ENCODE data around the gene IFI27.
"Not testable (repeated sequence)": the region's sequence is repeated elsewhere in the genome, so short reads cannot be mapped to it uniquely, and the experiment has no call there.

Gene IFI27

DNA sequence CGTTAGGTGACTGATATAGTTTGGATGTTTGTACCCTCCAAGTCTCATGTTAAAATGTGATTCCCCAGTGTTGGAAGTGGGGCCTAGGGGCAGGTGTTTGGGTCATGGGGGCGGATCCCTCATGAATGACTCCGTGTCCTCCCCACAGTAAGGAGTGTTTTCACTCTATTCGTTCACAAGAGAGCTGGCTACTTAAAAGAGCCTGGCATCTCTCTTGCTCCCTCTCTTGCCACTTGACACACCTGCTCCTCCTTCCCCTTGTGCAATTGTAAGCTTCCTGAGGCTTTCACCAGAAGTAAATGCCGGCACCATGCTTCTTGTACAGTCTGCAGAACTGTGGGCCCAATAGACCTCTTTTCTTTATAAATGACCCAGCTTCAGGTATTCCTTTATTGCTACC is 16.3 kb downstream of the IFI27 start:
- DNase-seq, result no peak

DNA sequence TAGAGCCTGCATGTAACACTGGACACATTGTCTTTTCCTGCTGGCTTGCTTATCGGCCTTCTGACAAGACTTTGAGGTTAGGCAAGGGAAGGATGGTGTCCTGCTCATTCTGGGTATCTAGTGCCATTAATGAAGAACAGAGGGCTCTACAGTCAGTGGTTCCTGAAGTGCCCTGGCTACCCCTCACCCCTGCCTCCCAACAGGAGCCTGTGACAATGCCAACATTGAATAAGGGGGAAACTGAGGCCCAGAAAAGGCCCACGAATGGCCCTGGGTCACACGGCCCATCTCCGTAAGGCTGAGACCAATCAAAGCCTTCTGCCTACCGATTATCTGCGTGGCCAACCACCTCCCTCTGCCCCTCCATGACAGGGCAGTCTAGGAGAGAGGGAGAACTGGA is 16.8 kb downstream of the IFI27 start:
- no peak for DNase-seq

DNA sequence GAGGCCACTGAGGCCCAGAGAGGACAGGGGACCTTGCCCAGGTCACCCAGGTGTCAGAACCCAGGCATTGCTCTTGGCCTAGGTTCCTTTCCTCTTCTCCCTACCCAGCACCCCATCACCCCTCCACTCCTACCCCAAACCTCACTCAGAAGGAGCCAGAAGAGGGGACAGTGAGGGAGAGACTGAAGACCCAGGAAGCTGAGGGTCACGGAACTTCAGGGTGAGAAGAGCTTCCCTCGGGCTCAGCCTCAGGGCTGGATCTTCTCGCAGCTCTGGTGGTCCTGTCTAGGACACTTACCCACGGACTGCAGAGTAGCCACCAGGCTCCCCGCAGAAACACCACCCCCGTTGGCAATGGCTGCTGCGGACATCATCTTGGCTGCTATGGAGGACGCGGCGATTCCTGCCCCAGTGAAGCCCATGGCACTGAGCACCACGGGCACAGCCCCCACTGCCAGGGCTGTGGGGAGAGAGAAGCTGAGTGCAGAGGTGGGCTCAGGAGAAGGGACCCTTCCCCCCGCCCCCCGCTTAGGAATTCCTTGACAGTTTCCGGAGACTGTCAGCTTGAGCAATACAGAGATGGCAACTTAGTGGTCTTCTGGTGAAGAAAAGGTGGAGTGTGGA is 17.8 kb downstream of the IFI27 start:
- no peak for DNase-seq

DNA sequence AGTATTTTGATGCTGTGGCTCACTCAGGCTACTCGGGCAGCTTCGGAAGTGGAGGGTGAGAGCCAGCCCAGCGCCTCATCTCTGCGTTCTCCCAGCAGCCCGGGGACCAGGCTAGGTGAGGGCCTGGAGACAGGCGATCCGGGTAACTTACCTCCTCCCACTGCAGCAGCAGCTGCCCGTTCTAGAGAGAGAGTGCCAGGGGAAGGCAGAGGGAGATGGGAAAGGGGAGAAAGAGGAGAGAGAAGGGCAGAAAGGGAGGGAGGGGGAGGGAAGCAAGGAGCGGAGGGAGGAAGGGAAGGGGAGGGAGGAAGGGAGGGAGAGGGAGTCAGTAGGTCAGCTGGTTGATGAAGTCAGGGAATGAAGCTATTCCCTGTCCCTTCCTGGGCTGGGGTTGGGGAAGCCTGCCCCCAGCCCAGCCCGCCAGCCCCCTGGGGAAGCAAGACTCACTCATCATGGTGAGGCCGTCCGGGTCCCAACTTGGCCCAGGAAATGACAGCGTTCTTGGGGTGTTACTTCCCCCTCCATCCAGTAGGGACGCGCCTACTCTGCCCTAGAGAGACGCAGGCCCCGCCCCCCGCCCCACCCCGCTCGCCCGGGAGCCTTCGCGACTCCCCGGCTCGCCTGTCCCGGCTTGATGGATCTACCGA is 18.7 kb downstream of the IFI27 start, which contains the start of gene IFI27L2:
TSS of gene IFI27L2 (minus strand) at position 494 of the 647 bp plus-strand sequence. CDS start at position 454, 40 bp downstream.
- DNase-seq, result peak; percentile 63

DNA sequence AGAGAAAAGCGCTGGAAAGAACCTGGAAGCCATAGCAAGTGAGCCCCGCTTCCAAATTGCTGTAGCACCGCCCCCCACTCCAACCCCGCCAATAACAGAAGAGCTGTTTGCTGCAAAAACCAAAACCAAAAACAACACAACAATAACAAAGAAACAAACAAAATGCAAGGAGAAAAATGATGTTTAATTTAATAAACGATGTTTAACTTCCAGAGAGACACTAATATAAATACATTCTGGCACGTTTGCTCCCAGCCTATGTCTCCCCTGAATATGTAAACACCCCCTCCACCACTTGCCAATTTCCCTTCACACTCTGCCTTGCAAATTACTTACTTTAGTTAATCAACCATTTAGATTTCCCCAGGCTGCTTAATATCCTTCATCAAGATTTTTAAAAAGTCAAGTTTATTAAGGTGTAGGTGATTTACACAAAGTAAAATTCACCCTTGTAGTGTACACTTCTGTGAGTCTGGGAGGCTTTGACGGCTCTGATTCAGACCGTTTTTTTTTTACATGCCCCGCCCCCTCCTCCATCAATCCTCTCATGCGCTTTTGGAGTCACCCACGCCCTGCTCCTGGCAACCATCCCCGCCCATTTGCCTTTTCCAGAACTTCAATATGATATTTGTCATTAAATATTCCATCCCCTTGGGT is 19.4 kb downstream of the IFI27 start:
- DNase-seq, result peak; percentile 13

DNA sequence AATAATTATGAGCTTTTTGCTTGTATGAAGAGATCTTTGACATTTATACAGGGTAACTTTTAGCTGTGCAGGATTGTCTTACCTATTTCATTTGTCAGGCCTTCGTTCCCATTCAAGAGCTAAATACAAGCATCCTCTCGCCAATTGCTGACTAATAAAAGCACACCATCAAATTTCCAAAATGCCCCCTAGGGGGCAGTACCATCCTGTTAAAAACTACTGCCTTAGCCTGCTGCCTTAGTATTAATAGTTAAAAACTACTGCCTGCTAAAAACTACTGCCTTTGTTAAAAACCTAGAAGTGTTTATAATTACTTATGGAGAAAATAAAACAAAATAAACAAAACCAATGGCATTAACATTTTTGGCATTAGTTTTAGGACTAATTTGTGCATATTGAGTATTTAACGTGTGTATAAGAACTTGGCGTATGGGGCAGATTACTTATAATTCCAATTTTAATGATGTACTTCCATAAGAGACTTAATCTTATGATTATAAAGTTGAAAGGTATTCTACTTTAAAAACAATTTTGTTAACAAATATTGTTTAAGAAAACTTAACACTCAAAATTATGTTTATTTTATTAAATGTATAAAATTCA is 21.9 kb downstream of the IFI27 start:
- peak; percentile 57 for DNase-seq

DNA sequence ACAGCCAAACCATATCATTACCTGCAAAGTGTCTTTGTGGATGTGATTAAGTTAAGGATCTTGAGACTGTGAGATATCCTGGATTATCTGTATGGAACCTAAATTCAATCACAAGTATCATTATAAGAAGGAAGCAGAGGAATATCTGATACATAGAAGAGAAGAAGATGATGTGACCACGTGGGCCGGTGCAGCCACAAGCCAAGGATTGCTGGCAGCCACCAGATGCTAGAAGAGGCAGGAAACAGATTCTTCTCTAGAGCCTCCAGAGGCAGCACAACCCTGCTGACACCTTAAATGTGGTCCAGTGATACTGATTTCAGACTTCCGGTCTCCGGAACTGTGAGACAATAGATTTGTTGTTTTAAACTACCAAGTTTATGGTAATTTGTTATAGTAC is 24.9 kb downstream of the IFI27 start:
- DNase-seq, result no peak

DNA sequence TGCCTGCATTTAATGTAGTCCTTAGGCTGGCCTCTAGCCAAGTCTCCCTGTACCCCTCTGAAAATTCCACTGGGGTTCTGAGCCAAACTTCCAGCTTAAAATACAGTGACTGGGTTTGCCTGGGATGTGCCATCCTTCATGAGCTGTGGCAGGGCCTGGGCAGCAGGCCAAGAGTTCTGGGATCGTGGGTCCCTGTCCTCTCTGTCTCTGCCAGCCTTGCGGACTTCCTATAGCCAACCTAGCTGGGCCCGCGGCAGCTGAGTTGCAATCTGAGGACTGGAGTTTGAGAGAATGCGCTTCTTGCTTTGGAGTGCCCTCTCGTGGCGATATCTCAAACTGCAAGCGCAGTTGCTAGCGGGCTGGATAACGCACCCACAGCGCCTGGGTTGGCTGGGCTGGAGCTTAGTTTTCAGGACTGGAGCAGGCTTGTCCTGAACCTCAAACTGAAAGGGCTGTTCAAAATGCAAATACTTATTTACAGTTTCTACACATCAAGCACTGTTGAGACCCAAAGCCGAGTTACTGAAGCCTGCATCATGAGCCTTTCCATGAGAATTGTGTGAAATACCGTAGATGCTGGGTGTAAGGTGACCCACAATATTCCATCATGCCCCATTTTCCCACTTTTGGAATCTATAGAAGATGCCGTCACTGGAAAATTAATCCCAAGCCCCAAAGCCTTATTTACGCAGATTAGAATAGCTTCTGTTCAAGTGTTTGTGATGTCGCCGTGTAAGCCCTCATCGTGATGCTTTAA is 26.2 kb downstream of the IFI27 start:
- peak; percentile 88 for DNase-seq

DNA sequence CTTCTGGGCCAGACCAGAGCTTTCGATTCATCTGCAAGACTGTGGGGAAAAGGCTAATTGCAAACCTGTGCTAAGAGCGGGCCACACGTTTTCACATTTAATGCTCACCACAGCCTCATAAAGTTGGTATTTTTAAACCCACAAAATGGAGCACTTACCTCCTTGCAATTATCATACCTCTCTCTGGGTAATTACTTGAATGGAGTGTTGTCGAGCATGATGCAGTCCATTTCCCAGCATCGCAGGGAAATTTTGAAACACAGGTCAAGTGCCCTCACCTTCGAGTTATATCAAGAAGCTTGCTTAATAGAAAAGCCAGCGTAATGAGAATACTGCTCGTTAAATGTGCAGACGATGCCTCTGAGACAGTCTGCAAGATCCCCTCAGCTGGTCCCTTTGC is 27.7 kb downstream of the IFI27 start:
- DNase-seq, result no peak

DNA sequence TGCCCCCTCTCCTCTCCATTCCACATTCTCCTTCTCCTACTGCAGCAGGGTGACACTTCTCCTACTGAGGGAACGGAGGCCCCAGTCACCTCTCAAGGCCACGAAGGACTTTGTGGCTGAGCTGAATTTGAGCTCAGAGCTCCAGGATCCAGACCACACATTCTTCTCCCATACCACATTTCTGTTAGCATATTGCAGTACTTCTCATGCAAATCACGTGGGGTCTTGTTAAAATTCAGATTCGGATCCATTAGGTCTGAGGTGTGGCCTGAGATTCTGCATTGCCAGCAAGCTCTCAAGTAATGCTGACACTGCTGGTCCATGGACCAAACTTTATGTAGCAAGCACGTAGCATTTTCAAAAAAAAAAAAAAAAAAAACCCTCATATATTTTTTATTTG is 28.5 kb downstream of the IFI27 start:
- DNase-seq, result no peak

DNA sequence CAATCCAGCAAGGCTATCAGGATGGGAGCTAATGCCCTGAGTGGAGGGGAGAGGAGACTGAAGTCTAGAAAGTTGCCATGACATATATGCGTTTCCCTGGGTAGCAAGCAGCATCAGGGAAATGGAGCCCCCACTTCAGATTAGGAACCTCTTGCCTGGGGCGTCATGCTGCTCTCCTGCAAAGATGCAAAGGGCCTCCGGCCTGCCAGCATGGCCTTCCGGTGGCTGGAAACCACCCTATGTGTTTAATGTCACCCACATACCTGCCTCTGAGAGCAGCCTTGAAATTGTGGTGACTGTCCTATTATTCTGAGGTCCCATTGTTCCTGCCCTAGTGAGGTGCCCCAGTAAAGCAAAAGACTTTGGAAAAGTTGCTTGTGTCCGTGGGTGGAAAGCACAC is 28.9 kb downstream of the IFI27 start:
- DNase-seq, result no peak

DNA sequence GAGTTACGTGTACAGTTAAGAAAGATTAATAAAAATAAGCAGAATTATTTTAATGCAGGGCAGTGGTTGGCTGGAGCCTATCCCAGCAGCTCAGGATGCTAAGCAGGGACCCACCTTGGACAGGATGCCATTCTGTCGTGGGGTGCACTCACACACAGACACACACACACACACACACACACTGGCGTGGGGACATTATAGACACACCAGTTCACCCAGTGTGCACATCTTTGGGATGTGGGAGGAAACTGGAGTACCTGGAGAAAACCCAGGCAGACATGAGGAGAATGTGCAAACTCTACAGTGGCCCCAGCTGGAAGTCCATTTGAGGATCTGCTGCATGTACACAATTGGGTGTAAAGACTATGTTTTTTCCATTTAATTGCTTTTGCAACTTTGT is 31.7 kb downstream of the IFI27 start:
- no peak for DNase-seq

DNA sequence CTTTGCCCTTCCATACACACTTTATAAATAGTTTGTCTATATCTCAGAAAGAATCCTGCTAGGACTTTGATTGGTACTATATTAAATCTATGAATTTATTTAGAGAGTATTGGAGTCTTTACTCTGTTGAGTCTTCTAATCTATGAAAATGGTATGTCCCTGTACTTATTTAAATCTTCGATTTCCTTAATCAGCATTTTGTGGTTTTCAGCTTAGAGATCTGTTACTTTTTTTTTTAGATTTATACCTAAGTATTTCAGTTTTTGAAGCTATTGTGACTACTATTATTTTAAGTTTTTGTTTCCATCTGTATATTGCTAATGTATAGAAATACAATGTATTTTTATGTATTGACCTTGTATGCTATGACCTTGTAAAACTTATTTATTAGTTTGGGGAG is 32.3 kb downstream of the IFI27 start:
- no peak for DNase-seq

DNA sequence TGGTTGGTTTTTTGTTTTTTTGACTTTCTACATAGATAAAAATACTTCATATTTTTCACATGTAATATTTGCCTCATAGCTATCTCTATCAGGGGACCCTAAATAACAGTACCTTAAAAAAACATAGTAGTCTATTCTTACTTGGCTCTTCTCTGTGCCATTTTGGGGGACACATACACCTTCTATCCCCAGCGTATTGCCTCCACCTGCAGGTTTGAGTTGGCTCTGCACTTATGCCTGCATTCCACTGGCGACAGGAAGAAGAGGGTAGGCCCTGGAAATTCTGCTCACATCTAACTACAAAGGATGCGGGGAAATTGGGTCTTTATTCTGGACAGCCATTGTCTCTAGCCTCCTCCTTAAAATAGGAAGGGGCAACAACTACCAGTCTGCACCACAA is 32.7 kb downstream of the IFI27 start:
- no peak for DNase-seq

DNA sequence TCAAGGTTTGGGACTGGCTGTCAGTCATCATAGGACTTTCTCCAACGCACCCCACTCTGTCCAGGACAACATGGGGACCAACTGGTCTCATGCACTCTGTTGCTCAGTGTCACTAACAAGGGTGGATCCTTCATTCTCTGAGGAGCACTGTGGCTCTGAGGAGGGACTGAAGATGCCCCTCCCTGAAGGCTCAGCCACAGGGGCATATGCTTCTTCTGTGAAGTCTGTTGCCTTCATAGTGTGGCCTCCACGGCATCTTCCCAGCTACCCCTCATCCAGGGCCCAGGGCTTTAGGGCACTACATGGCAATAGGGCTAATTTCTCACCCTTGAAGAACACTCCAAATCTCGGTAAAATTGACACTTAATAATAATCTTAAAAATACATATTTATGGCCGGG is 33.2 kb downstream of the IFI27 start:
- no peak for DNase-seq

DNA sequence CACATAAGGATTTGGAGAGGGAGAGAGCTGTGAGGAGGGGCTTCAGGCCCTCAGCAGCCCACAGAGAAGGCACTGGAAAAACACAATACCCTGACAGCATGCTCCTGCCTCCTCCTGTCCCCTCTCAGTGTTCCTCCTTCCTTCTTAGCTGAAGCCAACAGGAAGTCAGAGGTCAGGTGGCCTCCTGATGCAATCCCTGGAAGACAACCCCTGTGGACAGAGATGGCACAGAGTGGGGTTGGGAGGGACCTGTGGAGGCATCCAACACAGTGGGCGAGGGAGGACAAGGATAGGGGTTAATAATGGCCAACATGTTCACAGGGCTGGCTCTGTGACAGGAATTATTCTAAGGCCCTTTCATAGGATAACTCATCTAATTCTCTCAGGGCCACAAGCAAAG is 34.2 kb downstream of the IFI27 start:
- no peak for DNase-seq

DNA sequence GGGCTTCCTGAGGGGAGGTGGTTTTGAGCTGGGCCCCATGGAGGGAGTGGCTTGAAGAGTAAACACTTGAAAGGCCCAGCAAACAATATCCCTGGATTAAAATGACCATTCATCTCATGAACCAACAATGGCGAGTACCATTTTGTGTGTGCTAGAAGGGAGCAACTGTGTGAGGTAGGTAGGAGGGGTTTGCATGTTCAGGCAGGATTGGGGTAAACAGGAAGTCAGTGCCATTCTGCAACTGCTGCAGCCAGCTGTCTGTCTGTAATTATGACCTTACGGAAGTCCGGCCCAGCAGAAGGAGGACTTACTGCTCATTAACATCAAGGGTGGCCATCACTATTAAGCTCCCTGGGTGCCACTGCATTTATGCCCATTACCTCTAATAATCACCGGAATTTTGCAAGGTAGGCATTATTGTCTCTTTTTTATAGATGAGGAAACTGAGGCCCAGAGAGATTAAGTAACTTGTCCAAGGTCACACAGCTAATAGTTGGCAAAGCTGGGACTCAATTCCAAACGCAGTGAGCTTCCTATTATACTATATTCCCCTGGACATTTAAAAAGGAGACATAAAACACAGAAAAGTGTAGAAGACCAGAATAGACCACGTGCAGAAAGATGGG is 35.5 kb downstream of the IFI27 start:
- no peak for DNase-seq

DNA sequence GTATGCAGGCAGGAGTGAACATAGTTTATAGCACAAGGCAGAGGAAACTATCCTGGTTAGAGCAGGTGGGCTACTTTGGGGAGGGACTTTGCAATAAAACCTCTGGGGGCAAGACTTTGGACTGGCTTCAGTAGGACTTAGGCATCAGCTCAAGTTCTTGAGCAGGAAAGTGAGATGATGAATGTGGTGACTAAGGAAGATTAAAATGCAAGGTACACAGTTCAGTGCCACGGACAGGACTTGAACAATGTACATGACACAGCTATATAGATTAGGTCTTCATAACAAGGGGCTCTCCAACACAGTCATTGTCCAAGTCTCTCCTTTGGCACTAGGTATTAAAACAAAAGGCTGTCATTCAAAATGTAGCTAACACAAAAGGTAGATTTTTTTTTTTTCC is 42.1 kb downstream of the IFI27 start:
- DNase-seq, result no peak

DNA sequence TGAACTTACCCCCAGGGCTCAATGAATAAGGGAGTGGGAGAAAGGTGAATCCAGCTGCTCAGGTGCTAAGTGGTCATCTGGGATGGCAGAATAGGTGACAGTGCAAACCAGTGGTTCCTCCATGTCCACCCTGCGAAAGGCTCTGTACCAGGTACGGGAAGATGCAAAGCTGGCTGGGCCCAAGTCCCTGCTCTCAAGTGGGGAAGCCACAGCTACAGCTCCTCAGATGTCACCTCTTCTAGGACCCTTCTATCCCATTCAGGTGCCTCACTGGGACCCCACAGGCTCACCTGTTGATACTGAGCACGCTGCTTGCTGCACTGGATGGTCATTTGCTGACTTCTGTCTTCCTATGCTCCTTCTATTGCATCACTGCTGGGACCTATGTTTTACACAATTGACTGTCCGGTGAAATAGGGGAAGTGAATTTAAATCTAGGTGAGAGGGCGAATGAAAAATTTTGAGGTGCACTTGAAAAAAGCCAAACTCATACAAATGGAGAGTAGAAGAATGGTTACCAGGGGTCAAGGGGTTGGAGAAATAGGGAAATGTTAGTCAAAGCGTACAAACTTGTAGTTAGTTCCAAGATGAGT is 43.3 kb downstream of the IFI27 start:
- DNase-seq, result no peak

DNA sequence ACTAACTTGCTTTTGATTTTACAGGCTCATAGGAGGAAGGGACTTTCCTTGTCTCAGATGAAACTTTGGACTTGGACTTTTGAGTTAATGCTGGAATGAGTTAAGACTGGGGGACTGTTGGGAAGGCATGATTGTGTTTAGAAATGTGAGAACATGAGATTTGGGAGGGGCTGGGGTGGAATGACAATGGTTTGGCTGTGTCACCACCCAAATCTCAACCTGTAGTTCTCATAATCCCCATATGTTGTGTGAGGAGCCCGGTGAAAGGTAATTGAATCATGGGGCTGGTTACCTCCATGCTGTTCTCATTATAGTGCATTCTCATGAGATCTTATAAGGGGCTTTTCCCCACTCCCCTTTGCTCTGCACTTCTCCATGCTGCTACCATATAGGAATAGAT is 45.6 kb downstream of the IFI27 start:
- not testable (repeated sequence) for DNase-seq

DNA sequence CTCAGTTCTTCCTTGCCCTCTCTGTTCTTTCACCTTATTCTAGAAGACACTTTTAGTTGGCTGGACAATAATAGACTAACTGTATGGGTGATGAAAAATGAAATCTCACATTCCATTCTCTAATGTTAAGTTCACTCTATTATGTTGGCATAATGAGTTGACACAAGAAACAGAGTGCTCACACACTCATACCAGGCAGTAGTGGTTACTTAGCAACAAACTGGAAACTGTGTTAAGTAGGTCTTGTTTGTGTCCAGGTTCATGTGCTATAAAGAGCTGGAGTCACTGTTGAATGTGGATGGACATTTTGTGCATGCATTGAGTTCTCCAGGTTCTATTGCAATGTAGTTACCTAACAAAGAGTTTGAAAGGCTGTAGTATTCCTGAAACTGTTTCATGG is 46.7 kb downstream of the IFI27 start:
- no peak for DNase-seq

DNA sequence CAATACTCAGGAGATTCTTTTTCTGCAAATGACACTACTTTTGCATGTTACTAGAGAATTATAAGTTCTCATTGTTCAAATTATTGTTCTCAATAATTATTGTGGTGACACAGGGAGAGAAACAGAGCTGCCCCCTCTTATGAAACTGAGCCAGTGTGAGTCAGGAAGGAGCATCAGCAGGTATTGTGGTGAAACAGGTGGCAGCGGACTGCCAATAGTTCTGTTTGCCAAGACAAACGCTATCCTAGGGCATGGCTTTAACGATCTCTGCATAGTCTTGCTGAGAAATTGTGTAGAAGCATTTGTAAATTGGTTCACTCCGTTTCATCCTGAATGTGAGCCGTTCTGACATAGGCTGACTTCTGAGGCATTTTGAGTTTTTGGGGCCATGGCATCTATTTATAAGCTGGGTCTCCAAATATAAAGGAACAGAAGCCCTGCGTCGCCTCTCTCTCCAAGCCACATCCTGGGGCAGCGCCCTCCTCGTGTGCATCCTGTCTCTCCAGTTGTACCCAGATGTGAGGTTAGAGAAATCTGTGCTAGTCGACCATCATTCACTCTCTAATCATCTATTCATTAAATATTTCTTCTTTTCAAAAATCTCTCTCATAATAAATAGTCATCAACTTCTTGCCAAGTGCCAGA is 47.8 kb downstream of the IFI27 start:
- DNase-seq, result peak; percentile 46

Measured in activated naive CD4-positive, alpha-beta T cell treated with Interleukin-2 at 50 U/mL for 16 hours (primary cell).